HUES64 (cell line): ENCODE measurements around the gene PTPRN2.
"Not testable (repeated sequence)": the region's sequence is repeated elsewhere in the genome, so short reads cannot be mapped to it uniquely, and the experiment has no call there.

Experiments used
- H3K27ac ChIP-seq: 2 replicates; pipeline ENCODE4 v1.7.0; 2013; ENCODE audit warnings: low read depth, low read length, inconsistent platforms
- H3K27me3 ChIP-seq: 2 replicates; pipeline ENCODE4 v1.6.1; 2013; ENCODE audit warnings: mild to moderate bottlenecking, low read length; ENCODE audit not compliant: insufficient read depth
- H3K36me3 ChIP-seq: 2 replicates; pipeline ENCODE4 v1.6.1; 2013; ENCODE audit warnings: mild to moderate bottlenecking, low read length; ENCODE audit not compliant: insufficient read depth
- H3K4me1 ChIP-seq: 2 replicates; pipeline ENCODE4 v1.6.1; 2013; ENCODE audit warnings: mild to moderate bottlenecking, low read length, moderate library complexity; ENCODE audit not compliant: insufficient read depth
- H3K4me3 ChIP-seq: 2 replicates; pipeline ENCODE4 v1.5.1; 2013; ENCODE audit warnings: mild to moderate bottlenecking, low read length, moderate library complexity
- H3K9ac ChIP-seq: 2 replicates; pipeline ENCODE4 v1.6.1; 2013; ENCODE audit warnings: mild to moderate bottlenecking, low read depth, low read length
- H3K9me3 ChIP-seq: 2 replicates; pipeline ENCODE4 v1.6.1; 2013; ENCODE audit warnings: low read depth, low read length; ENCODE audit not compliant: insufficient read depth
- WGBS: fragments of 150-250, 120-280 bp; methylation state at CpG from one replicate; pipeline ENCODE4 v1.1.7; 2013; ENCODE audit warnings: missing lambda C conversion rate; 5-methylcytosine and 5-hydroxymethylcytosine counted together

PTPRN2 gene

GRCh38 chr7:158278745-158279320, 308.8 kb downstream of the PTPRN2 start:
- Histone ChIP-seq H3K27me3 (no peaks in the 10 kb centered on the region), H3K36me3 (no peaks in the 10 kb centered on the region), H3K9me3 (peaks cover 86% of the 10 kb centered on the region), H3K27ac (no peak overlapping the region), H3K4me3 (no peak overlapping the region), H3K9ac (no peak overlapping the region), H3K4me1 (no peaks in the 10 kb centered on the region)
- WGBS, result 76% methylated on average over 9 of the region's 9 CpGs

- no peaks in the 10 kb centered on the region for H3K27me3 ChIP-seq
- H3K36me3 ChIP-seq, result no peaks in the 10 kb centered on the region
- peaks cover 80% of the 10 kb centered on the region for H3K9me3 ChIP-seq
- H3K4me3 ChIP-seq, result no peak overlapping the region
- WGBS, result 80% methylated on average over 29 of the region's 29 CpGs
- H3K4me1 ChIP-seq, result no peaks in the 10 kb centered on the region
- H3K9ac ChIP-seq, result no peak overlapping the region
- no peak overlapping the region for H3K27ac ChIP-seq
Measured at GRCh38 chr7:158277219-158278141, 310.1 kb downstream of the PTPRN2 start.

- Histone ChIP-seq H3K9me3 (peaks cover 80% of the 10 kb centered on the region), H3K27me3 (no peaks in the 10 kb centered on the region)
- 85% methylated on average over 32 of the region's 34 CpGs for WGBS
Measured at GRCh38 chr7:158276414-158277218, 311.0 kb downstream of the PTPRN2 start.

GRCh38 chr7:158275711-158276413, 311.8 kb downstream of the PTPRN2 start:
- no peaks in the 10 kb centered on the region for H3K36me3 ChIP-seq
- H3K27me3 ChIP-seq, result no peaks in the 10 kb centered on the region
- H3K4me3 ChIP-seq, result no peak overlapping the region
- H3K4me1 ChIP-seq, result no peaks in the 10 kb centered on the region
- no peak overlapping the region for H3K9ac ChIP-seq
- peaks cover 80% of the 10 kb centered on the region for H3K9me3 ChIP-seq
- no peak overlapping the region for H3K27ac ChIP-seq
- 83% methylated on average over 15 of the region's 22 CpGs for WGBS

More at GRCh38 chr7:158276414-158277218, 311.0 kb downstream of the PTPRN2 start:
- Histone ChIP-seq H3K9ac (no peak overlapping the region), H3K27ac (no peak overlapping the region), H3K4me3 (no peak overlapping the region), H3K36me3 (no peaks in the 10 kb centered on the region), H3K4me1 (no peaks in the 10 kb centered on the region)

- Histone ChIP-seq H3K9ac (no peak overlapping the region), H3K36me3 (no peaks in the 10 kb centered on the region), H3K27ac (no peak overlapping the region), H3K27me3 (no peaks in the 10 kb centered on the region), H3K4me1 (no peaks in the 10 kb centered on the region), H3K4me3 (no peak overlapping the region), H3K9me3 (peaks cover 77% of the 10 kb centered on the region)
- 87% methylated on average over 12 of the region's 12 CpGs for WGBS
Measured at GRCh38 chr7:158274996-158275395, 312.6 kb downstream of the PTPRN2 start.

GRCh38 chr7:158274404-158274811, 313.2 kb downstream of the PTPRN2 start:
- no peak overlapping the region for H3K27ac ChIP-seq
- 87% methylated on average over 21 of the region's 21 CpGs for WGBS
- H3K27me3 ChIP-seq, result no peaks in the 10 kb centered on the region
- H3K9me3 ChIP-seq, result peaks cover 81% of the 10 kb centered on the region
- H3K9ac ChIP-seq, result no peak overlapping the region
- H3K4me3 ChIP-seq, result no peak overlapping the region
- H3K36me3 ChIP-seq, result no peaks in the 10 kb centered on the region
- H3K4me1 ChIP-seq, result no peaks in the 10 kb centered on the region

- peaks cover 81% of the 10 kb centered on the region for H3K9me3 ChIP-seq
- H3K27me3 ChIP-seq, H3K36me3 ChIP-seq, H3K4me1 ChIP-seq, H3K4me3 ChIP-seq, H3K27ac ChIP-seq, H3K9ac ChIP-seq: not testable (repeated sequence)
- 92% methylated on average over 38 of the region's 38 CpGs for WGBS
Measured at GRCh38 chr7:158273756-158274342, 313.8 kb downstream of the PTPRN2 start.

- WGBS, result 85% methylated on average over 31 of the region's 31 CpGs
Measured at GRCh38 chr7:158273138-158273651, 314.4 kb downstream of the PTPRN2 start.

GRCh38 chr7:158272509-158273137, 315.0 kb downstream of the PTPRN2 start:
- Histone ChIP-seq H3K27me3 (no peaks in the 10 kb centered on the region), H3K9me3 (peaks cover 80% of the 10 kb centered on the region), H3K4me3 (no peak overlapping the region), H3K4me1 (no peaks in the 10 kb centered on the region), H3K27ac (no peak overlapping the region), H3K9ac (no peak overlapping the region), H3K36me3 (no peaks in the 10 kb centered on the region)
- 89% methylated on average over 15 of the region's 15 CpGs for WGBS

More at GRCh38 chr7:158273138-158273651, 314.4 kb downstream of the PTPRN2 start:
- H3K4me1 ChIP-seq, result no peaks in the 10 kb centered on the region
- H3K27ac ChIP-seq, result no peak overlapping the region
- no peak overlapping the region for H3K4me3 ChIP-seq
- no peaks in the 10 kb centered on the region for H3K27me3 ChIP-seq
- peaks cover 80% of the 10 kb centered on the region for H3K9me3 ChIP-seq
- H3K36me3 ChIP-seq, result no peaks in the 10 kb centered on the region
- no peak overlapping the region for H3K9ac ChIP-seq

GRCh38 chr7:158272091-158272490, 315.5 kb downstream of the PTPRN2 start:
- no peak overlapping the region for H3K4me3 ChIP-seq
- no peaks in the 10 kb centered on the region for H3K4me1 ChIP-seq
- 85% methylated on average over 12 of the region's 12 CpGs for WGBS
- H3K9ac ChIP-seq, result no peak overlapping the region
- H3K27ac ChIP-seq, result no peak overlapping the region
- H3K9me3 ChIP-seq, result peaks cover 80% of the 10 kb centered on the region
- no peaks in the 10 kb centered on the region for H3K36me3 ChIP-seq
- no peaks in the 10 kb centered on the region for H3K27me3 ChIP-seq
